Esophagus mucosa (tissue), 1 donor: ENCODE measurements around the gene FTO. TPM values are rescaled to one million over a fixed set of nuclear protein-coding genes. Genes with fewer than 3 reads are reported as not detected.
"Not testable (repeated sequence)": the region's sequence is repeated elsewhere in the genome, so short reads cannot be mapped to it uniquely, and the experiment has no call there.

Experiments
- ATAC-seq: fragments of 200-7000 bp; cut with Tn5 transposase; one replicate; pipeline ENCODE4 v1.9.1; 2020
- total RNA-seq: library from RNA; stranded (reverse); gene quantifications from one replicate; pipeline ENCODE4 v1.2.4, GENCODE V29; 2023
- donor health status: DM: yes; HTN: yes; CAD: no.

FTO gene
- total RNA-seq = 33.3 TPM

GRCh38 chr16:53703590-53704444 lies at the start of gene FTO, which contains the start of gene RPGRIP1L:
Gene FTO, plus strand, starts transcription at chr16:53704156.
Gene RPGRIP1L, minus strand, starts transcription at chr16:53703859. Its CDS starts 3,136 bp downstream, at chr16:53700723.
- peak; percentile 100 for ATAC-seq

- ATAC-seq = no peak
Observed at GRCh38 chr16:53654946-53655345, 49.0 kb upstream of the FTO start.

DNA sequence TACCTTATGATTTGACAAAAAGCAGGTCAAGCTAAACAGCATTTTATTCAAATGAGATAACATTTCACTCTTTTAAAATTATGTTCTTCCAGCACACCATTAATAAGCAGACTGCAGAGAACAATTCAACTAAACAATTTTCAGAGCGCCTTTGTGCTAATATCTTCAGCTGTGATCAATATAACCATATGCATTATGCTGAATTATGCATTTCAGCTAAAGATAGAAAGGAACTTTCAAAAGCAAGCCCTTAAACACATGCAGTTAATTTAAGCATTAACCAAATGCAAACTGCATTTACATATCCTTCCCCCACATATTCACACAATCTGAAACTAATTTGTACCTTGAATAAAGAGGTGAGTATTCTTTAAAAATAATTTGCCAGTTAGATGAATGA lies 41.9 kb upstream of the FTO start:
- ATAC-seq = no peak

DNA sequence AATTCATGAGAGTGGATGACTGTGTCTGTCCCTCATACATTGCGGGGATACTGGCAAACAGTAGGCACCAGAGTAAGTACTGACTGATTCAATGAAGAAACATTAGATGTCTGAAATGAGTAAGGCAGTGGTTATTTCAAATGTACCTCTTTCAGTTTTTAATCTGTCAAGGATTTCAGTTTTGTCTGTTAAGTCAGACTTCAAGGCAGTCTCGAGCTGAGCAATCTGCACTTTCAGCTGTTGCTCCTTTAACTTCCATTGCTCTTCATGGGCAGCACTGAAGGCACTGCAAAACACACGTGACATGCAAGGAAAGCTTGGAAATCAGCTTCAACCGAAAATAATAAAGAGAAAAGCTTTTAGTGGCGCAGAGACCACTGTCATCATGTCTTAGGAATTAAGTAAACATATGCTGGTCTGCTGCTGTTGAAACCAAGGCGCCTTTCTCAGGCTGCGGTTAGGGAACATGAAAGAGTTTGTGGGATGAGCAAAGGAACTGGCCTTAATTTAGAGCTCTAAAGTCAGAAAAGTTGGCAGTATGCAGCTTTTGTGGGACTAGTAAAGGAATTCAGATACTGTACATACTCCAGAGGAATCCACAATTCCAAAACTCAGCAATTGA lies 39.1 kb upstream of the FTO start:
- ATAC-seq = no peak

DNA sequence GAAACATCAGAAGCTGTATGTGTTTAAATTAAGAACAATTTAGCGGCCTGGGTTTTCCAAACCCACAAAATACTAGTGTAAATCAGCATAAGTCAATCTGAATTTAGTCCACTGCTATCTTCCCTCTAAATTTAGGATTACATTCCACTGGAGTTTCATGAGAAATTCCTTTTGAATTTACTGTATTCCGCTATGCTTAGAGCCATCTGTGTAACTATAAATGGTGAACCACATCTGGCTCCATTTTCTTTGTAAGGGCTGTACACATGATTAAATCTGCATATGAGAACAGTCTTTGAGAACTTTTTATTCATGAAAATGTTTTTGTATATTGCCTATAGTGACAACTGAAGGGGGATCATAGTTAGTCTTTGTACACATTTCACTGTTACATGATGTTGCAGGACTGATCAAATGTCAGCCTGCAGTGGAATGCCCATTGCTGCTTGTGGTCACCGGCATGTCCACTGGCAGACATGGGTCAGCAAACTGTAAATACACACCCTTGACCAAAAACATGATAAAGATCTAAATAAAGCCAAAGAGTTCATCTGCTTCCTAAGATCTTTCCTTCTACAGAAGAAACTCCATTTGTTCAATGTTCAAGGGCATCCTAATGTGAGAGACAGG lies 37.1 kb upstream of the FTO start:
- ATAC-seq = no peak

GRCh38 chr16:53668869-53669268 lies 35.1 kb upstream of the FTO start:
- ATAC-seq = no peak

DNA sequence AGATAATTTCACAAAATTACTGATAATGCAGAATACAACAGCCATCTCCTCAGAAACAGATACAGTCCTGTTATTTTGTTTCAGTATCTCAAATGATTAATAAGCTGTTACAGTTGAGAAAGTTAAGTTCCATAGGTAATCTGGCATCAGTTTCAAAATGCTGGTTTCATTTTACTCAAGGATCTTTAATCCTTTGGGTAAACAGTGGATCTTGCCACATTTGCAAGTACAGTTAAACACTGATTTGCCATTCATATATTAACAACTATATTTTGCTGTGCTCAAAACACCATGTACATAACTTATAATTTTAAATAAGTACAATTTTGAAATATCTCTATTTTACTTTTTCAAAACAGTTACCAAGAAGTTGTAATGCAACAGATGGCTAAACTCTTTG lies 31.5 kb upstream of the FTO start:
- no peak for ATAC-seq

DNA sequence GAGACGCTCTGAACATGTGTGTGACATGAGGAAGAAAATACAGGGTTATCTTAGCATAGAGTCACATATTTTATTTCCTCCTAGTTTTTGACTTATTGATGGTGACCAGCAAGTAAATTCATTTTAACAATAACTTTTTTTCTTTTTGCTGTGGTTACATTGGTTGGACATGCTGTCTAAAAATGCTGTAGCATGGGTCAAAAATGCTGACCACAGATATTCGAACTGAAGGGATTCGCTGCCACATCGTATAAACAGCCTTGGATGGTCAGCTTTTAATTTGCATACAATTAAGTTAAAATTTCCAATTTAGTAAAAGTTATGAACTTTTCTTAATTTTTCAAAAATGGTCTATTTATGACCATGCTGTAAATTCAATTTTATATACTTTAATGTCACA lies 30.8 kb upstream of the FTO start:
- no peak for ATAC-seq

GRCh38 chr16:53678155-53678554 lies 25.8 kb upstream of the FTO start:
- no peak for ATAC-seq

- ATAC-seq = no peak
Observed at GRCh38 chr16:53678756-53679343, 25.1 kb upstream of the FTO start.

- no peak for ATAC-seq
Observed at GRCh38 chr16:53680756-53681155, 23.2 kb upstream of the FTO start.

DNA sequence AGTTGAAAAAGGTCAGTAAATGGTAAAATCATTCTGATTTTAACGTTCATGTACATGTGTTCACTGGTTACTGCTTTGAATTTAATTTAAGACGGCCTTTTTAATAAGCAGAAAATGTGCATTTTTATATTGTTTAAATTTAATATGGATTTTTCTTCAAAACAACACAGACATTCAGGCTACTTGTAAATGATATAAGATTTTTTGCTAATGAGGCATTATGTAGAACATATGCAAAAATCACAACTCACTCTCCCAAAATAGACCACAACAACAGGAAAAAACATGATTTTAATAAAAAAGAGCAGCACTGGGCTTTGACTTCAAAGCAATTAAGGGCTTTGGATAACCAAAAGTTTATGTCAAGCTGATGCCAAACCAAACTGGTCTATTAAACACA lies 22.6 kb upstream of the FTO start:
- no peak for ATAC-seq

GRCh38 chr16:53685334-53685733 lies 18.6 kb upstream of the FTO start:
- not testable (repeated sequence) for ATAC-seq

- ATAC-seq = no peak
Observed at GRCh38 chr16:53686710-53687109, 17.2 kb upstream of the FTO start.

GRCh38 chr16:53689636-53690035 lies 14.3 kb upstream of the FTO start:
- peak; percentile 89 for ATAC-seq

DNA sequence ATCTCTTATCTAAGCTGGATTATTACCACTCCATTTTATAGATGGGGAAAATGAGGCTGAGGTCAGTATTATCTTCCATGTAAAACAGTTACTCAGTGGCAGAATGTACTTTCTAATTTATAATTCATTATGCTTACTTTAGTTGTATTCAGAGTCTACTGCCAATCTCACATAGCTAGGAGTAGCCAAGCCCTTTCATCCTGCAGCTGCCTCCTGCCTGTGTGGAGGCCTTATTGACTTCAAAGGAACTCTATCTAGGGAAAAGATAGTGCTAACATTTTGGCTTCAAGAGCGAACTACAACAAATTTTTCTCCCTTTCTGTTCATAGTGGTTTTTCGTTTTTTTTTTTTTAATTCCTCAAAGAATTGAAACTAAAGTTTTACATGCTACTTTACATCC lies 13.2 kb upstream of the FTO start:
- ATAC-seq = no peak

GRCh38 chr16:53692146-53692545 lies 11.8 kb upstream of the FTO start:
- ATAC-seq = no peak

- ATAC-seq = no peak
Observed at GRCh38 chr16:53693320-53693719, 10.6 kb upstream of the FTO start.

DNA sequence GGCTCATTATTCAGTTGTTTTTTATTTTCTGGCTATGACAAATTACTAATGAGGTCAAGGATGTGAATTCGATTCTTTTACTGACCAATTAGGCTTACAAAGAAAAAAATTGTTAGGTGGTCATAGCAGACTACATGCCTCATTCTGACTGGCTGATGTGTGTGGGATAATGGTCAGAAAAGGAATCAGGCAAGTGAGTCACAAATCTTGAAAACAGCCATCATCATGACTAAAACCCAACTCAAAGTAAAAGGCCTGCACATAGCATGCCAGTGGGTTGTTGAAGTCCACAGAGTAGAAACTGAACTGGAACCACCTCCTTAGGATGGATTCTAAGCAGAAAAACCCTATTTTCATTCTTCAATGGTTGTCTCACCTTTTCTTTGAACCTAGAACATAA lies 8.9 kb upstream of the FTO start:
- ATAC-seq = no peak

- not testable (repeated sequence) for ATAC-seq
Observed at GRCh38 chr16:53698271-53698670, 5.7 kb upstream of the FTO start.

GRCh38 chr16:53704445-53704813 lies 473 bp downstream of the FTO start:
- no peak for ATAC-seq

DNA sequence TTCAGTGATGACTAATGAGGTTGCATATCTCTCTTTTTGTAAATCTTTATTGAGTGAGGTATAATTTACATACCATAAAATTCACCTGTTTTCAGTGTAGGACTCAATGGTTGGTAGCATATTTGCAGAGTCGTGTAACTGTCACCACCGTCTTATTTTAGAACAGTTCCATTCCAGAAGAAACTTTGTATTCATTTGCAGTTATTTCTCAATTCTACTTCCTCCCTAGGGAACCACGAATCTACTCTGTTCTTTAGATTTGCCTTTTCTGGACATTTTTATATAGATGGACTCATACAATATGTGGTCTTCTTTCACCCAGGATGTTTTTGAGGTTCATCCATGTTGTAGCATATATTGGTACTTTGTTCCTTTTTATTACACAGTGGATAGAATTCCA lies 3.7 kb downstream of the FTO start:
- ATAC-seq = no peak

GRCh38 chr16:53708490-53708889 lies 4.5 kb downstream of the FTO start:
- no peak for ATAC-seq
